ENCODE results near the gene ITGA1.

The ITGA1 gene

GRCh38 chr5:52788505-52788821, 747 bp downstream of the ITGA1 start:
- no peaks in the 10 kb centered on the region for H3K9me3 ChIP-seq (ENCODE audit: control insufficient read depth, low read length)
- peak overlapping the region; percentile 59 for H3K4me3 ChIP-seq (ENCODE audit: low read depth, low read length)
- H3K79me2 ChIP-seq: peaks cover 36% of the 10 kb centered on the region
- H3K4me1 ChIP-seq: peaks cover 12% of the 10 kb centered on the region
- H3K27ac ChIP-seq: peak overlapping the region; percentile 90
- H3K27me3 ChIP-seq (ENCODE audit: control insufficient read depth, insufficient read depth, low read length): no peaks in the 10 kb centered on the region
- H2AFZ ChIP-seq: peak overlapping the region; percentile 86
- H3K36me3 ChIP-seq (ENCODE audit: control insufficient read depth, insufficient read depth, low read length): no peaks in the 10 kb centered on the region
- peak overlapping the region; percentile 59 for H3K9ac ChIP-seq
- H3K4me2 ChIP-seq (ENCODE audit: low read length): peak overlapping the region; percentile 48
- TF ChIP-seq CTCF (IDR thresholded peaks at IDR 0.05): no peak

- peak overlapping the region; percentile 48 for H3K4me2 ChIP-seq (ENCODE audit: low read length)
- H3K4me1 ChIP-seq: peaks cover 16% of the 10 kb centered on the region
- no peaks in the 10 kb centered on the region for H3K27me3 ChIP-seq (ENCODE audit: control insufficient read depth, insufficient read depth, low read length)
- H3K4me3 ChIP-seq (ENCODE audit: low read depth, low read length): peak overlapping the region; percentile 59
- H3K9ac ChIP-seq: no peak overlapping the region
- no peak overlapping the region for H2AFZ ChIP-seq
- H3K79me2 ChIP-seq: peaks cover 41% of the 10 kb centered on the region
- no peaks in the 10 kb centered on the region for H3K36me3 ChIP-seq (ENCODE audit: control insufficient read depth, insufficient read depth, low read length)
- H3K9me3 ChIP-seq (ENCODE audit: control insufficient read depth, low read length): no peaks in the 10 kb centered on the region
- H3K27ac ChIP-seq: peak overlapping the region; percentile 90
- TF ChIP-seq CTCF (IDR thresholded peaks at IDR 0.05): no peak
These were observed 1.7 kb downstream of the ITGA1 start for GRCh38 chr5:52789378-52789777.

- peak overlapping the region; percentile 59 for H3K4me3 ChIP-seq (ENCODE audit: low read depth, low read length)
- peak overlapping the region; percentile 48 for H3K4me2 ChIP-seq (ENCODE audit: low read length)
- H3K27ac ChIP-seq: peak overlapping the region; percentile 90
- H3K27me3 ChIP-seq (ENCODE audit: control insufficient read depth, insufficient read depth, low read length): no peaks in the 10 kb centered on the region
- H3K9ac ChIP-seq: no peak overlapping the region
- no peak for TF ChIP-seq CTCF (IDR thresholded peaks at IDR 0.05)
- no peak overlapping the region for H2AFZ ChIP-seq
- peaks cover 44% of the 10 kb centered on the region for H3K79me2 ChIP-seq
- no peaks in the 10 kb centered on the region for H3K36me3 ChIP-seq (ENCODE audit: control insufficient read depth, insufficient read depth, low read length)
- H3K9me3 ChIP-seq (ENCODE audit: control insufficient read depth, low read length): no peaks in the 10 kb centered on the region
- H3K4me1 ChIP-seq: peaks cover 16% of the 10 kb centered on the region
These were observed 2.1 kb downstream of the ITGA1 start for GRCh38 chr5:52789851-52790250.

GRCh38 chr5:52791366-52791765, 3.6 kb downstream of the ITGA1 start:
- H3K36me3 ChIP-seq (ENCODE audit: control insufficient read depth, insufficient read depth, low read length): no peaks in the 10 kb centered on the region
- H3K79me2 ChIP-seq: peaks cover 46% of the 10 kb centered on the region
- no peak overlapping the region for H3K4me3 ChIP-seq (ENCODE audit: low read depth, low read length)
- no peaks in the 10 kb centered on the region for H3K9me3 ChIP-seq (ENCODE audit: control insufficient read depth, low read length)
- peaks cover 14% of the 10 kb centered on the region for H3K4me1 ChIP-seq
- no peak overlapping the region for H3K9ac ChIP-seq
- no peak overlapping the region for H2AFZ ChIP-seq
- peak overlapping the region; percentile 47 for H3K4me2 ChIP-seq (ENCODE audit: low read length)
- H3K27me3 ChIP-seq (ENCODE audit: control insufficient read depth, insufficient read depth, low read length): no peaks in the 10 kb centered on the region
- no peak overlapping the region for H3K27ac ChIP-seq
- TF ChIP-seq CTCF (IDR thresholded peaks at IDR 0.05): no peak

- no peaks in the 10 kb centered on the region for H3K36me3 ChIP-seq (ENCODE audit: control insufficient read depth, insufficient read depth, low read length)
- no peaks in the 10 kb centered on the region for H3K9me3 ChIP-seq (ENCODE audit: control insufficient read depth, low read length)
- H3K27me3 ChIP-seq (ENCODE audit: control insufficient read depth, insufficient read depth, low read length): no peaks in the 10 kb centered on the region
- no peak overlapping the region for H3K9ac ChIP-seq
- peaks cover 47% of the 10 kb centered on the region for H3K79me2 ChIP-seq
- TF ChIP-seq CTCF (IDR thresholded peaks at IDR 0.05): no peak
- H3K4me1 ChIP-seq: peaks cover 18% of the 10 kb centered on the region
- H3K4me3 ChIP-seq (ENCODE audit: low read depth, low read length): no peak overlapping the region
- H3K27ac ChIP-seq: no peak overlapping the region
- no peak overlapping the region for H3K4me2 ChIP-seq (ENCODE audit: low read length)
- H2AFZ ChIP-seq: no peak overlapping the region
These were observed 6.8 kb downstream of the ITGA1 start for GRCh38 chr5:52794519-52794918.
